ENCODE results near the gene CEP104.

DNA sequence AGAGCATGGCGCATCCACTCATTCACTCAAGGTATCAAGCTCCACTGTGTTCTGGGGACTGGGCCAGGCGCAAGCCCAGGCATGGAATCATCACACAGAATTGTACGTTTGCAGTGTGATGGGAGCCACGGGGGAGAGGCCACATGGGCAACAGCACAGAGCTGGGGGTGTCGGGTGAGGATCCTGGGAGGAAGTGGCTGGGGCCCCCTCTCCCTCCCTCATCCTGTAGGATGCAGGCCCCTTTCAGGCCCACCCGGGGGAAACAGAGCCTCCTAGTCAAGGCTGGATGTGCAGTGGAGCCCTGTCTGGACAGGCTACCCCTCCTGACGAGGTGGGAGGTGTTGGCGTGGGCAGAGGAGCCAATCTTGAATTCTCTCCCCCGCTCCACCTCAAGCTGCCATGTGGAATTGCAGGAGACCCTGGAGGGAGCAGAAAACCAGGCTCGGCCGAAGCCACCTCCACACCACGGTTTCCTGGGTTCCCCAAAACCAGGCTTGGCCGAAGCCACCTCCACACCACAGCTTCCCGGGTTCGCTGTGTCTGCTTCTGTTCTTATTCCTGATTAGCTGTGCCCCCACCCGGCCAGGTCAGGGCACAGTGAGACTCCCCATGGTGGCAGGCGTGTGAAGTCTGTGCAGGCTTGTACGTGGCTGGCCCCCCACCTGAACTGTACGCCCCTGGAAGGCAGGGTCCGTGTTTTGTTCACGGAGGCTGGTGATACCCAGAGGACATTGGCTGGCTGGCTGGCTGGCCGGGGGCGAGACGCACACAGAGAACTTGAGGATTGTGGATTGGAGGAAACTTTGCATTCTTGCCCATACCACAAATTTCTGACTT is 47.2 kb upstream of the CEP104 start:
- no peak for TF ChIP-seq CTCF (IDR thresholded peaks at IDR 0.05)
- TF ChIP-seq POLR2A (IDR thresholded peaks at IDR 0.05): no peak
